Mucosa of stomach (tissue), 1 donor: Measurements from ENCODE around the gene RHOB.
"Not testable (repeated sequence)": the region's sequence is repeated elsewhere in the genome, so short reads cannot be mapped to it uniquely, and the experiment has no call there.

Experiments
- H3K27me3 ChIP-seq: one replicate; pipeline ENCODE4 v1.7.0; 2013; ENCODE audit warnings: mild to moderate bottlenecking, low read length; ENCODE audit not compliant: control insufficient read depth, insufficient read depth
- H3K36me3 ChIP-seq: one replicate; pipeline ENCODE4 v1.7.0; 2013; ENCODE audit warnings: low read length; ENCODE audit not compliant: control insufficient read depth, insufficient read depth
- H3K4me1 ChIP-seq: one replicate; pipeline ENCODE4 v1.7.0; 2013; ENCODE audit warnings: mild to moderate bottlenecking, low read length; ENCODE audit not compliant: control insufficient read depth, insufficient read depth
- H3K4me3 ChIP-seq: one replicate; pipeline ENCODE4 v1.7.0; 2013; ENCODE audit warnings: low read length
- H3K9ac ChIP-seq: one replicate; pipeline ENCODE4 v1.7.0; 2013; ENCODE audit warnings: mild to moderate bottlenecking, low read length, moderate library complexity
- H3K9me3 ChIP-seq: one replicate; pipeline ENCODE4 v1.7.0; 2013; ENCODE audit warnings: mild to moderate bottlenecking, low read length, moderate library complexity; ENCODE audit not compliant: control insufficient read depth
- donor health status: Pancreatic carcinoma.

Gene RHOB

DNA sequence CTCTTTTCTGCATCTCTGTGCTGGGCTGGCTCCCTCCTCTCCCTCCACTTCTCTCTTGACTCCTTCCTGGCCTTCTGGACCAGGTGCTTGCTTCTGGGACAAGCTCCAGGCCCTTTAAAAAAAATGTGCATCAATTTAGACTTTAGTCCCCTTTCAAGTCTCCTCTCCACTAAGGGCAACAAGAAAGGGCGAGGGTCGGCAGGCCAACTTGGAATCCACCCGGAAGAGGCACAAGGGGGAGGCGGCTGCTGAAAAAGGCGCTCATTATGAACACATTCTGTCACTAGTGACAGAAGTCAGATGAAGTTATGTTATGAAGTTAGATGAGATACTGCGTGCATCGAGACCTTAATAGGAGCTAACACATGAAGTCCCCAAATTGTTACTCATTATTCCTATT lies 13.6 kb upstream of the RHOB start:
- no peaks in the 10 kb centered on the region for H3K36me3 ChIP-seq
- H3K9me3 ChIP-seq, result no peaks in the 10 kb centered on the region
- H3K4me1 ChIP-seq, result peaks cover 23% of the 10 kb centered on the region
- H3K4me3 ChIP-seq, result no peak overlapping the region
- no peaks in the 10 kb centered on the region for H3K27me3 ChIP-seq
- no peak overlapping the region for H3K9ac ChIP-seq

DNA sequence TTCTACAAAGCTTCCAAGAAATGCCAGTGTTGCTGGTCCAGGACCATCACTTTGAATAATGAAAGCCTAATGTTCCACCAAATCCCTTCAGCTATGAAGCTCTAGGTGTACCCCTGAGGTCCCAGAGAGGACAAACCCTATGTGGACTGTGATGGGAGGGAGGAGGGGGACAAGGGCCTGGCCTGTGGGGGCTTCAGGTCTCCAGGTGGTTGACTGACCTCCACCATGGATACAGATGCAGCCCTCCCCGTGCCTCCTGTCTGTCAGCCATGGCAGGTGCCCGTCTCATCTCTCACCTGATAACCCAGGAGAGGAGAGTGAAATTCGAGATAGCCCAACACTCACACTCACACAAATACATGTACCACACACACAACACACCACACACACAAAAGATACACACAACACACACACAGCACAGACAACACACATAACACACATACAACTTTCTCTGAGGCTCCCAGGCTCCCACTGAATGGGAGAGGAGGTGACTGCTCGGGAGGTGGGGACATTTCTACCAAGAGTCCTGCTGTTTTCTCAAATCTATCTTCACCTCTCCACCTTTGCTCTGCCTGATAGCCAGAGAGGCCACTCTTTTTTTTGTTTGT lies 12.8 kb upstream of the RHOB start:
- Histone ChIP-seq H3K4me3 (no peak overlapping the region), H3K9ac (no peak overlapping the region), H3K9me3 (no peaks in the 10 kb centered on the region), H3K4me1 (peaks cover 31% of the 10 kb centered on the region), H3K27me3 (no peaks in the 10 kb centered on the region), H3K36me3 (no peaks in the 10 kb centered on the region)

DNA sequence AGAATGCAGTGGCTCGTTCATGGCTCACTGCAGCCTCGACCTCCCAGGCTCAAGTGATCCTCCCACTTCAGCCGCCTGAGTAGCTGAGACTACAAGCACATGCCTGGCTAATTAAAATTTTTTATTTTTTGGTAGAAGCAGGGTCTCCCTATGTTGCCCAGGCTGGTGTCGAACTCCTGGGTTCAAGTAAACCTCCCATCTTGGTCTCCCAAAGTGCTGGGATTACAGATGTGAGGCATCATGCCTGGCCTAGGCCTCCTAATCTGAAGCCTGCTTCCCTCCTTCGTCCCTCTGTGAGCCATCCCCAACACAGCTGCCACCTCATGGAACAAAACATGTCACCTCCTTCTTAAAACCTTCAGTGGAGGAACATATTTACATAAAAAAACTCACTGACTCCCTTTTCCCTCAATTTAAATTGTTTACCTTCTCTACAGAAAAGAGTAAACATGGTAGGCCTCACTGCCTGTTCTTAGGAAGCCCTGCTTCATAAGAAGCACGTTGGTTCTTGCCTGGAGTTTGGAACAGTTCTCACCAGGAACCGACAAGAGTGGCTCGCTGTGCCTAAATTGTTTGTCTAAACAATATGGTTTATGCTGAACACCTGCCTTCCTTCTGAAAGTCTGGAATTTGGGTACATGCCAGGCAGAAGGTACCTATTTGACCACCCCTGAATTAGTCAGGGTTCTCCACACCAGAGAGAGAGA lies 12.1 kb upstream of the RHOB start:
- H3K9me3 ChIP-seq, result no peaks in the 10 kb centered on the region
- H3K4me1 ChIP-seq, result peaks cover 31% of the 10 kb centered on the region

DNA sequence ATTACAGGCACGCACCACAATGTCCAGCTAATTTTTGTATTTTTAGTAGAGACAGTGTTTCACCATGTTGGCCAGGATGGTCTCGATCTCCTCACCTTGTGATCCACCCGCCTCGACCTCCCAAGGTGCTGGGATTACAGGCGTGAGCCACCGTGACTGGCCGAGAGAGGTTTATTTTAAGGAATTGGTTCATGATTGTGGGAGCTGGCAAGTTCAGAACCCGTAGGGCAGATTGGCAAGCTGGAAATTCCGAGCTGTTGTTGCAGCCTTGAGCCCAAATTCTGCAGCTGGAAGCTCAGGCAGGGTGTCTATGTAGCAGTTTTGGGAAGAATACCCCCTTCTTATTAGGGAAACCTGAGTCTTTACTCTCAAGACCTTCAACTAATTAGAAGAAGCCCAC lies 11.4 kb upstream of the RHOB start:
- H3K4me1 ChIP-seq, result peaks cover 27% of the 10 kb centered on the region
- H3K27me3 ChIP-seq, H3K9ac ChIP-seq: not testable (repeated sequence)

More for the DNA sequence above, 12.1 kb upstream of the RHOB start:
- no peak overlapping the region for H3K9ac ChIP-seq
- no peaks in the 10 kb centered on the region for H3K27me3 ChIP-seq
- H3K36me3 ChIP-seq, result no peaks in the 10 kb centered on the region
- H3K4me3 ChIP-seq, result no peak overlapping the region

GRCh38 chr2:20436716-20437470 lies 10.0 kb upstream of the RHOB start:
- H3K9ac ChIP-seq, result no peak overlapping the region
- no peaks in the 10 kb centered on the region for H3K27me3 ChIP-seq
- H3K36me3 ChIP-seq, result no peaks in the 10 kb centered on the region
- no peaks in the 10 kb centered on the region for H3K9me3 ChIP-seq
- H3K4me1 ChIP-seq, result peaks cover 27% of the 10 kb centered on the region
- no peak overlapping the region for H3K4me3 ChIP-seq

More for the DNA sequence above, 11.4 kb upstream of the RHOB start:
- H3K9me3 ChIP-seq, H3K36me3 ChIP-seq, H3K4me3 ChIP-seq: not testable (repeated sequence)

DNA sequence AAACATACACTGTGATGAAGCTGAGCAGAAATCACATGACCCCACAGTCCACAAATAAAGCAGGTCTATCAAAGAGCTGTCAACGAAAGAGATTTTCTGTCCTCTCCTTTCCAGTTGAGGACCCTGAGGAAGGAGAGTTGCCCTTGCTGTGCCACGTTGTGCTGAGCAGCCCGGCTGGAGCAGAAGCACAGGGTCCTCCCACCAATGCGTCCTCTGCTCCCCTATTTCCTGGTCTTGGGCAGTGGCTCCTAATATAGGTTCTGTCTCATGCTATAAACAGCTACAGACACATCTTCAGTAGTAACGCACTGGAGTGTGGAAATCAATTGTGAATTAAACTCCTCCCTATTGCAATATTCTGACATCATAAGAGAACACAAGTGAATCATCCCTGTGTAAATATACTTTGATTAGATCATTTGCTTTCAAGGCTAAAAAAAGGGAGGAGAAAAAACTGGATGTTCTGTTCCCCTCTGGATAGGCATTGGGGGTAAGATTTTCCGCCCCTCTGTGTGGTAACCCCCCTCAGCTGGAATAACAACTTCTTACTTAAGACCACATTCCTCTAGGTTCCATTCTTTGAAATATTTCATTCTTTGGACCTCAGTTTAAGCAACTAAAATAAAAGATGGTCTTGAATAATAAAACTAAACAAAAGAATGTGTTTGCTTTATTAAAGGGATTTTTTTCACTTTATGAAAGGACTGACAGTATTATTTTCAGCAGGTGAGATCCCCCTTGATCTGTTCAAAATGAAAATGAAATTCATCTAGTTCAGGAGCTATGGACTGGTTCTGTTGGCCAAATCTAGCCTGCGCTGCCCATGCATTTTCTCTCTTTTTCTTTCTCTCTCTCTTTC lies 8.3 kb upstream of the RHOB start:
- Histone ChIP-seq H3K4me1 (peaks cover 30% of the 10 kb centered on the region), H3K9ac (peak overlapping the region; percentile 62), H3K36me3 (no peaks in the 10 kb centered on the region), H3K9me3 (no peaks in the 10 kb centered on the region), H3K4me3 (peak overlapping the region; percentile 44), H3K27me3 (no peaks in the 10 kb centered on the region)

DNA sequence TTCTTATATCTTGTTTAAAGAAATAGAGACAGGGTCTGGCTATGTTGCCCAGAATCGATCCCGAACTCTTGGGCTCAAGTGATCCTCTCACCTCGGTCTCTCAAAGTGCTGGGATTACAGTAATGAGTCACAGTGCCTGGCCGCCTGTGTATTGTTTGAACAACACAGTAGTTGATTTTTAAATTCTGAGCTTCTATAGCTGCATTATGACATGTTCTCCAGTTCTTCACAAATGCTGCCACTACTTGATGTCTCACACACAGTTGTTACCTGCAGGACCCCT lies 7.7 kb upstream of the RHOB start:
- H3K27me3 ChIP-seq, result no peaks in the 10 kb centered on the region
- H3K4me1 ChIP-seq, result peaks cover 36% of the 10 kb centered on the region
- H3K36me3 ChIP-seq, result no peaks in the 10 kb centered on the region
- peak overlapping the region; percentile 62 for H3K9ac ChIP-seq
- no peaks in the 10 kb centered on the region for H3K9me3 ChIP-seq
- H3K4me3 ChIP-seq, result peak overlapping the region; percentile 44

DNA sequence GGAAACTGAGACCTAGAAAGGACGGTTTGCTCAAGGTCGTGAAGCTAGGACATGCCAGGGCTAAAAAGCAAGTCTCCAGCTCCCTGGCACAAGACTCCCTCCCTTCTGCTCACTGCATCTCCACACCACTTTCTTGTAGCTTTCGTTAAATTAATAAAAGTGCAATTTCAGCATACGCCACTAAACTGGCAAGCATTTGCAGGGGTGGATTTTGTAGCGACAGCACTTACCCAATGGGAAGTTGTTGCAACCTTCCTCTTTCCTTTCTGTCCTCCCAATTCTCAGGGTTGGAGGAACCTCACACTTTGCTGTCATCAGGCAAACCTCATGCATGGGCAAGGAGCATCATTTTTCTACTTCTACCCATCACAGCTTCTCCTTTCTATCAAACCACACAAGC lies 7.4 kb upstream of the RHOB start:
- no peak overlapping the region for H3K4me3 ChIP-seq
- peaks cover 38% of the 10 kb centered on the region for H3K4me1 ChIP-seq
- no peaks in the 10 kb centered on the region for H3K27me3 ChIP-seq
- H3K36me3 ChIP-seq, result no peaks in the 10 kb centered on the region
- no peak overlapping the region for H3K9ac ChIP-seq
- H3K9me3 ChIP-seq, result no peaks in the 10 kb centered on the region

- no peak overlapping the region for H3K9ac ChIP-seq
- H3K4me1 ChIP-seq, result peaks cover 34% of the 10 kb centered on the region
- H3K27me3 ChIP-seq, result no peaks in the 10 kb centered on the region
- H3K4me3 ChIP-seq, result no peak overlapping the region
- H3K36me3 ChIP-seq, result no peaks in the 10 kb centered on the region
- no peaks in the 10 kb centered on the region for H3K9me3 ChIP-seq
Measured at GRCh38 chr2:20440001-20440560, 6.8 kb upstream of the RHOB start.

- Histone ChIP-seq H3K9ac (peak overlapping the region; percentile 31), H3K4me1 (peaks cover 24% of the 10 kb centered on the region)
Measured at GRCh38 chr2:20443276-20443920, 3.5 kb upstream of the RHOB start.

More at GRCh38 chr2:20443276-20443920, 3.5 kb upstream of the RHOB start:
- H3K36me3 ChIP-seq, result peaks cover 9% of the 10 kb centered on the region
- no peak overlapping the region for H3K4me3 ChIP-seq
- no peaks in the 10 kb centered on the region for H3K9me3 ChIP-seq
- no peaks in the 10 kb centered on the region for H3K27me3 ChIP-seq
